Hepatocyte (in vitro differentiated cells): Measurements from ENCODE around the gene STAP2. TPM values are rescaled to one million over a fixed set of nuclear protein-coding genes. Genes with fewer than 3 reads are reported as not detected.
A peak's percentile ranks its signal among the peaks of the same experiment; 100 is the strongest.

Experiments
- DNase-seq: peaks from one replicate; pipeline ENCODE4 v3.0.0-alpha.2; 2016; ENCODE audit warnings: low spot score
- H2AFZ ChIP-seq: fragments of 200-600 bp; sonication (generic); 2 replicates; pipeline ENCODE4 v1.6.0; 2016; ENCODE audit warnings: antibody characterized with exemption, mild to moderate bottlenecking
- H3K27ac ChIP-seq: fragments of 200-600 bp; sonication (generic); 2 replicates; pipeline ENCODE4 v1.5.1; 2016; ENCODE audit warnings: mild to moderate bottlenecking
- H3K27me3 ChIP-seq: fragments of 200-600 bp; sonication (generic); 2 replicates; pipeline ENCODE4 v1.6.1; 2016
- H3K36me3 ChIP-seq: fragments of 200-600 bp; sonication (generic); replicated peaks from 2 replicates; pipeline ENCODE4 v1.5.1; 2016; ENCODE audit warnings: low read depth; ENCODE audit not compliant: insufficient read depth
- H3K4me1 ChIP-seq: fragments of 200-600 bp; sonication (generic); 2 replicates; pipeline ENCODE4 v1.5.1; 2016; ENCODE audit warnings: mild to moderate bottlenecking, moderate library complexity; ENCODE audit not compliant: insufficient read depth
- H3K4me2 ChIP-seq: fragments of 200-600 bp; sonication (generic); 2 replicates; pipeline ENCODE4 v1.6.0; 2016
- H3K4me3 ChIP-seq: fragments of 200-600 bp; sonication (generic); 2 replicates; pipeline ENCODE4 v1.5.1; 2016; ENCODE audit warnings: mild to moderate bottlenecking
- H3K79me2 ChIP-seq: fragments of 200-600 bp; sonication (generic); 2 replicates; pipeline ENCODE4 v1.6.0; 2017; ENCODE audit warnings: mild to moderate bottlenecking
- H3K9me2 ChIP-seq: fragments of 200-600 bp; sonication (generic); replicated peaks from 2 replicates; pipeline ENCODE4 v1.6.0; 2017; ENCODE audit warnings: mild to moderate bottlenecking; ENCODE audit not compliant: insufficient read depth
- H3K9me3 ChIP-seq: fragments of 200-600 bp; sonication (generic); 2 replicates; pipeline ENCODE4 v1.5.1; 2016; ENCODE audit warnings: low read depth, mild to moderate bottlenecking
- H4K20me1 ChIP-seq: fragments of 200-600 bp; sonication (generic); 2 replicates; pipeline ENCODE4 v1.6.0; 2016; ENCODE audit warnings: mild to moderate bottlenecking; ENCODE audit not compliant: insufficient read depth, poor library complexity, severe bottlenecking
- CTCF ChIP-seq: fragments of 200-600 bp; sonication (generic); IDR thresholded peaks from 2 replicates; pipeline ENCODE4 v1.5.1; 2016; ENCODE audit warnings: antibody characterized with exemption, mild to moderate bottlenecking; ENCODE audit not compliant: poor library complexity
- EZH2 ChIP-seq: fragments of 200-600 bp; sonication (generic); IDR thresholded peaks from 2 replicates; pipeline ENCODE4 v1.6.1; 2016; ENCODE audit warnings: antibody characterized with exemption, mild to moderate bottlenecking, borderline replicate concordance
- EZH2phosphoT487 ChIP-seq: fragments of 200-600 bp; sonication (generic); IDR thresholded peaks from one replicate; pipeline ENCODE4 v1.6.1; 2018; ENCODE audit warnings: antibody characterized with exemption, mild to moderate bottlenecking, low read depth, moderate library complexity; ENCODE audit not compliant: unreplicated experiment, severe bottlenecking
- WGBS: methylation state at CpG from one replicate; pipeline ENCODE4 v1.1.6; 2016; ENCODE audit warnings: low lambda C conversion rate; ENCODE audit errors: missing lambda C conversion rate; 5-methylcytosine and 5-hydroxymethylcytosine counted together
- polyA plus RNA-seq: library from polyadenylated mRNA; unstranded; fragments of >200 nt; fragmentation: Nextera tagmentation; extraction: Ambion mirVana; gene quantifications from 2 replicates; pipeline ENCODE4 v1.2.1, GENCODE V29; 2016
- total RNA-seq: library from RNA; depleted of rRNA; stranded (reverse); fragments of >200 nt; gene quantifications from 2 replicates; pipeline ENCODE4 v1.2.3, GENCODE V29; 2014

STAP2 gene
- total and polyA plus RNA-seq, 2 experiments from 2014 or later: 28.1 to 34.4 TPM

GRCh38 chr19:4375164-4376027 is 36.8 kb upstream of the STAP2 start:
- Histone ChIP-seq H4K20me1 (peaks cover 44% of the 10 kb centered on the region), H3K4me2 (peak overlapping the region; percentile 54), H3K4me3 (no peak overlapping the region)

GRCh38 chr19:4374498-4375163 is 36.0 kb upstream of the STAP2 start:
- Histone ChIP-seq H4K20me1 (peaks cover 44% of the 10 kb centered on the region), H3K79me2 (peaks cover 90% of the 10 kb centered on the region)
- no peak for TF ChIP-seq EZH2phosphoT487

More at GRCh38 chr19:4375164-4376027, 36.8 kb upstream of the STAP2 start:
- H3K79me2 ChIP-seq: peaks cover 90% of the 10 kb centered on the region
- DNase-seq: peak; percentile 85
- no peak overlapping the region for H2AFZ ChIP-seq
- H3K27ac ChIP-seq: peak overlapping the region; percentile 97
- peaks cover 48% of the 10 kb centered on the region for H3K4me1 ChIP-seq
- TF ChIP-seq CTCF (peak; percentile 42), EZH2 (no peak)
- H3K9me2 ChIP-seq: no peaks in the 10 kb centered on the region
- no peaks in the 10 kb centered on the region for H3K9me3 ChIP-seq
- no peaks in the 10 kb centered on the region for H3K27me3 ChIP-seq
- WGBS: 46% methylated on average over 16 of the region's 16 CpGs
- no peaks in the 10 kb centered on the region for H3K36me3 ChIP-seq

GRCh38 chr19:4373601-4374497 is 35.2 kb upstream of the STAP2 start:
- peak overlapping the region; percentile 54 for H3K4me2 ChIP-seq
- peaks cover 38% of the 10 kb centered on the region for H4K20me1 ChIP-seq
- peaks cover 90% of the 10 kb centered on the region for H3K79me2 ChIP-seq
- no peak for DNase-seq
- H3K9me3 ChIP-seq: no peaks in the 10 kb centered on the region
- no peak overlapping the region for H3K4me3 ChIP-seq
- TF ChIP-seq CTCF (no peak), EZH2 (no peak), EZH2phosphoT487 (no peak)
- H3K27ac ChIP-seq: peak overlapping the region; percentile 97
- 85% methylated on average over 24 of the region's 25 CpGs for WGBS
- H3K27me3 ChIP-seq: no peaks in the 10 kb centered on the region
- peaks cover 63% of the 10 kb centered on the region for H3K4me1 ChIP-seq
- no peak overlapping the region for H2AFZ ChIP-seq
- H3K9me2 ChIP-seq: no peaks in the 10 kb centered on the region
- H3K36me3 ChIP-seq: no peaks in the 10 kb centered on the region

More at GRCh38 chr19:4374498-4375163, 36.0 kb upstream of the STAP2 start:
- peak; percentile 86 for DNase-seq
- H3K4me2 ChIP-seq: peak overlapping the region; percentile 54
- no peaks in the 10 kb centered on the region for H3K9me3 ChIP-seq
- H3K36me3 ChIP-seq: no peaks in the 10 kb centered on the region
- H3K4me1 ChIP-seq: peaks cover 55% of the 10 kb centered on the region
- peak overlapping the region; percentile 97 for H3K27ac ChIP-seq
- H3K4me3 ChIP-seq: no peak overlapping the region
- H3K9me2 ChIP-seq: no peaks in the 10 kb centered on the region
- H2AFZ ChIP-seq: no peak overlapping the region
- 72% methylated on average over 26 of the region's 27 CpGs for WGBS
- no peaks in the 10 kb centered on the region for H3K27me3 ChIP-seq
